Measurements from ENCODE around the gene IGF1R.
"Not testable (repeated sequence)": the region's sequence is repeated elsewhere in the genome, so short reads cannot be mapped to it uniquely, and the experiment has no call there.

The IGF1R gene

DNA sequence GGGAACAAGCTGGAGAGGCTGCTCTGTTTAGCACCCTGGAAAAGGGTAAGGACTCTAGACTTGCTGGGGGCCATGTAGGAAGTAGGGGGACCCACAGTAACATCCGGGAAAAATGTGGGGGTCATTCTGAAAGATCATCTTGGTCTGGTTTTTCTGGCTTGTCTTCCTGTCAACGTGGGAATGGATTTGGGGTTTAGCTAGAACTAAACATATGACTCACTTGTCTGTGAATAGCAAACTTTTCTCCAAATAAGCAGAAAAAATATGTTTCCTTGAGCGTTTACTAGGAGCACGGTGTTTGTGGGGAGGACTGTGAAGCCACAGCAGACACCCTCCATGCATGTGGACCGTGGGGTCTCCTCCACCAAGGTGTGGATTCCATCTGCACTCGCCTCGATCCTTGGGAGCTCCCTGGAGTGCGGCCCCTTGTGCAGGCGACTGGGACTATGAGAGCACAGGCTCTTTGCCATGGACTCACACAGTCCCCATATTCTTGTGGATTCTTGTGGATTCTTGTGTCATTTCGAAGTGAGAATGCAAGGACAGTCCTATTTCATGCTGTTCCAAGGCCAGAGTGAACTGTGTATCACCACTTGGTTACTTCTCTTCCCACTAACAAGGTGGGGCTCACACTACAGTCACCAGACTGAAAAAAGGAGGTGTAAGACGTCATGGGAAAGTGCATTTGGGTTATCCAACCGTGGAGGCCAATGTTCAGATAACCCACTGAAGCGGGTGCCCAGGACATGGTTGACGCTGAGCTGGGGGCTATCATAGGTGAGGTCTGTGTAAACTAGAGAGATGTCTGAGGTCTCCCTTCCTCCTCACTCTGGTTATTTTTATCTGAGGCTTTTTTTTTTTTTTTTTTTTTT lies 333.7 kb downstream of the IGF1R start:
- no peak for DNase-seq (ENCODE audit: low read depth in 2 of 3, low spot score in 1 of 3)

- no peak for DNase-seq (ENCODE audit: low read depth in 2 of 3, low spot score in 1 of 3)
Measured at GRCh38 chr15:98983334-98983733, 335.0 kb downstream of the IGF1R start.

- no peak for DNase-seq (ENCODE audit: low read depth in 2 of 3, low spot score in 1 of 3)
Measured at GRCh38 chr15:98986281-98986680, 337.9 kb downstream of the IGF1R start.

GRCh38 chr15:98994892-98995291 lies 346.6 kb downstream of the IGF1R start:
- DNase-seq (ENCODE audit: low read depth in 2 of 3, low spot score in 1 of 3), result no peak

- no peak for DNase-seq (ENCODE audit: low read depth in 2 of 3, low spot score in 1 of 3)
Measured at GRCh38 chr15:98996169-98996568, 347.8 kb downstream of the IGF1R start.

- DNase-seq (ENCODE audit: low read depth in 2 of 3, low spot score in 1 of 3), result no peak
Measured at GRCh38 chr15:98996624-98997023, 348.3 kb downstream of the IGF1R start.

GRCh38 chr15:98997312-98997711 lies 349.0 kb downstream of the IGF1R start:
- no peak for DNase-seq (ENCODE audit: low read depth in 2 of 3, low spot score in 1 of 3)

DNA sequence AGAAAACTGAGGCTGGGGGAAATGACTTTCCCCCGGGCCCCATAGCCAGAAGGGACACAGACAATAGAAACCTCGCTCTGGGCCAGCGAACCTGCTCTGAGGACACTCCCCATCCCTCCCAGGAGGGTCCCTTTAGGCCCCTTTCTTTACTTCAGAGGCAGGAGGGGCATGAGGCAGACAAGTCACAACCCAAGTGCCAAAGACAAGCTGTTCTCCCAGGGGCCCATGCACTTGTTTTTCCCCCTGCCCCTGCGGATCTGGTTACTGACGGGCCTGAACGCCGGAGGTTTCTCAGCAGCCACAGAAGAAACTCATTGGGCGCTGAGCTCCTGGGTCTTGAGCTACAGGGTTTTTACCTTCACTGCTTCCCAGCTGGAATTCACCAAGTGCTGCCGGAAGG lies 349.4 kb downstream of the IGF1R start:
- DNase-seq (ENCODE audit: low read depth in 2 of 3, low spot score in 1 of 3), result no peak

DNA sequence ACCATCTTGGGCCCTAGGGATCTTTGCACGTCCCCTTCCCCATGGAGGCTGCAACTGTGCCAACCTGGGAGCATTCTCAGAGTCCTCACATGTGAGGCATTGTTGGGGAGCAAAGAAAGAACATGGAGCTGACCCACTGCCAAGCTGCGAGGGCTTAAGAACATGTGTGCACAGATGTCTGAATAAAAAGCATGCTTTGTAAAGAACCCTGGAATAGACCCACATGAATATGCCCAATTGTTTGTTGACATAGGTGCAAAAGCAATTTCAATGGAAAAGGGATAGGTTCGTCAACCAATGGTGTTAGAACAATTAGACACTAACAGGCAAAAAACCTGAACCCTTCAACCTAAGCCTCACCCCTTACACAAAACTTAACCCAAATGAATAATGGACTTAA lies 349.9 kb downstream of the IGF1R start:
- DNase-seq (ENCODE audit: low read depth in 2 of 3, low spot score in 1 of 3), result no peak

GRCh38 chr15:98999233-98999632 lies 350.9 kb downstream of the IGF1R start:
- no peak for DNase-seq (ENCODE audit: low read depth in 2 of 3, low spot score in 1 of 3)

DNA sequence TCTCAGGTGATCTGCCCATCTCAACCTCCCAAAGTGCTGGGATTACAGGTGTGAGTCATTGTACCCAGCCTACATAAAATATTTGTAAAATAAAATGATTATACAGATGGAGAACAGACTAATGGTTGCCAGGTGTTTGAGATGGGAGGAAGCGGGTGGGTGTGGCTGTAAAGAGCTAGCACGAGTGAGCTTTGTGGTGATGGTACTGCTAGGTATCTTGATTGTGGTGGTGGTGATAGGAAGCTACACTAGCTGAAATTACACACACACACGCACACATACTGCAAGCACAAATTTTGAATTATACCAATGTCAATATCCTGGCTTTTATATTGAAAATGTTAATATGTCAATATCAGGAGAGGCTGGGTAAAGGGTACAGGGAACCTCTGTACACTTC lies 353.9 kb downstream of the IGF1R start:
- no peak for DNase-seq (ENCODE audit: low read depth in 2 of 3, low spot score in 1 of 3)

- DNase-seq (ENCODE audit: low read depth in 2 of 3, low spot score in 1 of 3), result not testable (repeated sequence)
Measured at GRCh38 chr15:99003317-99003716, 355.0 kb downstream of the IGF1R start.

DNA sequence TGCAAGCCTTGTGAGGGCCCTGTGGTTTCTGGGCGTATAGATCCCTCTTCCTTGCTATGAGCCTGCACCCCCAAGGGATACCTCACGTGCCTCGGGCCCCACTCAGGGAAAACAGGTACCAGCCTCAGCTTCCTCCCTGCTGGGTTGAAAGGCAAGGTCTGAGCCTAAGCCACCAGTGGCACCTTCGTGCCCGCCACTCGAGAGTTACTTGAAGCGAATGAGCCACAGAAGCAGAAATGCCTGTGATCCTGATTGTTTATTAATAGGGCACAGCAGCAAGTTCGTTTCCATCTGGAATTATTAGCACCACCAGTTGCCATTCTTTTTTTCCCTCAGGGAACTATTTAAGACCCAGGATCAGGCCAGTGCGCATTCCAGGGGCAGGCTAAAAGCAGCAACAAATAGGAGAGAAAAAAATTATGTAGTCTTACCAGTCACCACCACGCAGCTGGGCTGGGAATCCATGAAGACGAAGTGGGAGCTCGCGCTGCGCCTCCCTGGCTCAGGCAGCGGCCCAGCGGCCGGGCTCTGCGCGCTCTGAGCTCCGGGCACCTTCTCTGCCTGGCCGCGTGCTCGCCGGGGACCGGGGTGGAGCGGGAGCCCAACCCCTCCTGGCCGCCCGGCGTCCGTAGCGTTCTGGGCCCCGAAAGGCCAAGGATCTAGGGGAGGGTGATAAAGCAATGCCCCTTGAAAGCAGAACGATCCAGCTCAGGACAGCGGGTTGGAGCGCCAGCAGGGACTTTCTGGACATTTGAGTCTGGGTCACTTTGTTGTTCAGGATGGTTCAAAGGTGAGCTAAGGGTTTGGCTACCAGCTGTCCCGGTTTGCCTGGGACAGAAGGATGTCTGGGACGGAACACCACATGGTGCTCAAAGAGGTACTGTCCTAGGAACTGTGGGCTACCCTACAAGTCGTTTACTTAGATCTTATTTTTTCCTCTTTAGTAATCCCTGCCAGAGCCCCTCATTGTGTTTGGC lies 356.9 kb downstream of the IGF1R start:
- DNase-seq (ENCODE audit: low read depth in 2 of 3, low spot score in 1 of 3), result not testable (repeated sequence)

DNA sequence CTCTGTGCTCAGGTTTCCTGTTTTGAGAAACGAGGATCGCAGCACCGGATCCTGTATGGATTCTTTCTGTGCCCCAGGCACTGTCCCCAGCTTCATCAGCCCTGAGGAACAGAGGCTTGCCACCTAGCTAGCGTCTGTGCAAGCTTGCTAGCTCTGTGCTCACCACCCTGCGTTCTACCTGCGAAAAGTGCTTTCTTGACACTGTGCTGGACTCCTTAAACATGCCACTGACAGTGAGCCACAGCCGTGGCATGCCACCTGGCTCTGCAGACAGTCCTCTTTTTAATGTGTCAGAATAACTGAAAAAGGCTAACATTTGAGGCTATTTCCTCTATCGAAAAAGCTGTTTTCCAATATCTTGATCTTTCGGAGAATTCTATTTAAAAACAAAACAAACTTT lies 357.8 kb downstream of the IGF1R start:
- DNase-seq (ENCODE audit: low read depth in 2 of 3, low spot score in 1 of 3), result no peak

- DNase-seq (ENCODE audit: low read depth in 2 of 3, low spot score in 1 of 3), result no peak
Measured at GRCh38 chr15:99006904-99007495, 358.7 kb downstream of the IGF1R start.

DNA sequence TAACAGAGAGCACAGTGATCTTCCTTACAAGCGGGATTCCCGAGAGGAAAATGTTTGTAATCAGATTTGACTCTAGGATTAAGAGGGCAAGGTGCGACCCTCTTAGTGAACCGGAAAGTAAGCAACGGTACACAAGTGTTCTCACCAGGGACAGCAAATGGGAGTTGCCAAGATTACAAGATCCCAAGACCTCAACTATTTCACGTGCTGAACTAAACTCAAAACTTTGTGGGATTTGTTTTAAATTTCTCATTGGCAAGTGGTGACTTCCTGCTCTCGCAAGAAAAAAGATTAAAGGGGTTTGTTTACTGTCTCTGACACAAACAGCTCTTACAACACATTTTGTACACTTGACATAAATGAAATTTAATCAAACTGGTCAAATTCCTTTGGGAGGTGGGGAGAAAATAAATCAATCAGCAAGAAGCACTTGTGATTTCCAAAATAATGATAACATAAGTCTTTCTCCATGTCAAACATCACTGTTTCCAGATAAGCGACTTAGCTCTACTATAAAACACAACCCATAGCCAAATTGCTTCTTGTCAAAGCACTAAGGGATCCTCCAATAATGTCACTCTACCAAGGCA lies 361.5 kb downstream of the IGF1R start:
- DNase-seq (ENCODE audit: low read depth in 2 of 3, low spot score in 1 of 3), result no peak

- DNase-seq (ENCODE audit: low read depth in 2 of 3, low spot score in 1 of 3), result no peak
Measured at GRCh38 chr15:99010768-99011167, 362.4 kb downstream of the IGF1R start.

All from stimulated activated CD4-positive, alpha-beta T cell treated with anti-CD3 and anti-CD28 coated beads, Interleukin-12 subunit alpha, Interleukin-12 subunit beta, amount 100 ng/mL, for 48 hours (primary cell).